Neural crest cell (in vitro differentiated cells): Measurements from ENCODE around the gene CEP120. TPM values are rescaled to one million over a fixed set of nuclear protein-coding genes. Genes with fewer than 3 reads are reported as not detected.

Experiments
- DNase-seq: peaks from one replicate; pipeline ENCODE4 v3.0.0; 2021; ENCODE audit warnings: low read depth, mixed read lengths, low spot score
- H3K27ac Mint-ChIP-seq: one replicate; pipeline ENCODE4 v1.8.0; 2021; ENCODE audit warnings: mild to moderate bottlenecking, mixed read lengths; ENCODE audit not compliant: unreplicated experiment
- H3K27me3 Mint-ChIP-seq: 2 replicates; pipeline ENCODE4 v1.8.0; 2021; ENCODE audit warnings: low read depth, mild to moderate bottlenecking, mixed read lengths
- H3K36me3 Mint-ChIP-seq: 2 replicates; pipeline ENCODE4 v1.8.0; 2021; ENCODE audit warnings: low read depth, mild to moderate bottlenecking, mixed read lengths
- H3K4me1 Mint-ChIP-seq: 2 replicates; pipeline ENCODE4 v1.8.0; 2021; ENCODE audit warnings: mixed read lengths
- H3K4me3 Mint-ChIP-seq: one replicate; pipeline ENCODE4 v1.8.0; 2021; ENCODE audit warnings: mild to moderate bottlenecking, mixed read lengths
- H3K9me3 Mint-ChIP-seq: 2 replicates; pipeline ENCODE4 v1.8.0; 2021; ENCODE audit warnings: mixed read lengths
- CTCF ChIP-seq: fragments of 200-600 bp; sonication (generic); conservative IDR thresholded peaks from 2 replicates; pipeline ENCODE4 v1.5.0; 2021; ENCODE audit warnings: antibody characterized with exemption, mild to moderate bottlenecking
- total RNA-seq: library from RNA; stranded (reverse); gene quantifications from 2 replicates; pipeline ENCODE4 v1.2.1, GENCODE V29; 2021

CEP120 gene
- total RNA-seq, 1 donor from 2014 or later: 26.0 TPM

GRCh38 chr5:123358304-123358703 lies 64.9 kb downstream of the CEP120 start:
- Mint-ChIP-seq H3K4me3 (no peak overlapping the region), H3K9me3 (peaks cover 10% of the 10 kb centered on the region), H3K27ac (no peak overlapping the region), H3K27me3 (no peaks in the 10 kb centered on the region), H3K36me3 (peaks cover 41% of the 10 kb centered on the region), H3K4me1 (no peaks in the 10 kb centered on the region)
- TF ChIP-seq CTCF: no peak
- DNase-seq: no peak

- TF ChIP-seq CTCF: no peak
- DNase-seq: no peak
- peaks cover 11% of the 10 kb centered on the region for H3K9me3 Mint-ChIP-seq
- no peaks in the 10 kb centered on the region for H3K4me1 Mint-ChIP-seq
- no peaks in the 10 kb centered on the region for H3K27me3 Mint-ChIP-seq
- no peak overlapping the region for H3K4me3 Mint-ChIP-seq
- H3K27ac Mint-ChIP-seq: no peak overlapping the region
- H3K36me3 Mint-ChIP-seq: peaks cover 25% of the 10 kb centered on the region
Measured at GRCh38 chr5:123351820-123352219, 71.4 kb downstream of the CEP120 start.

- Mint-ChIP-seq H3K27ac (no peak overlapping the region), H3K27me3 (no peaks in the 10 kb centered on the region), H3K36me3 (peaks cover 20% of the 10 kb centered on the region), H3K4me1 (no peaks in the 10 kb centered on the region), H3K9me3 (peaks cover 8% of the 10 kb centered on the region), H3K4me3 (no peak overlapping the region)
- TF ChIP-seq CTCF: no peak
- no peak for DNase-seq
Measured at GRCh38 chr5:123351240-123351639, 72.0 kb downstream of the CEP120 start.

- no peak overlapping the region for H3K27ac Mint-ChIP-seq
- no peak for TF ChIP-seq CTCF
- peaks cover 8% of the 10 kb centered on the region for H3K9me3 Mint-ChIP-seq
- H3K4me3 Mint-ChIP-seq: no peak overlapping the region
- no peak for DNase-seq
- H3K27me3 Mint-ChIP-seq: no peaks in the 10 kb centered on the region
- no peaks in the 10 kb centered on the region for H3K4me1 Mint-ChIP-seq
- H3K36me3 Mint-ChIP-seq: peaks cover 16% of the 10 kb centered on the region
Measured at GRCh38 chr5:123350742-123351141, 72.5 kb downstream of the CEP120 start.

- peak; percentile 82 for TF ChIP-seq CTCF
- Mint-ChIP-seq H3K9me3 (no peaks in the 10 kb centered on the region), H3K4me3 (no peak overlapping the region), H3K36me3 (peaks cover 3% of the 10 kb centered on the region), H3K4me1 (no peaks in the 10 kb centered on the region), H3K27ac (no peak overlapping the region), H3K27me3 (no peaks in the 10 kb centered on the region)
- DNase-seq: peak; percentile 7
Measured at GRCh38 chr5:123344816-123345426, 78.3 kb downstream of the CEP120 start.
